Fibroblast of mammary gland (primary cell): ENCODE measurements around the gene RSKR.

ENCODE experiments used
- DNase-seq: peaks from one replicate; pipeline ENCODE4 v3.0.0-alpha.2; 2010; ENCODE audit warnings: low read depth
- H3K4me3 ChIP-seq: 2 replicates; pipeline ENCODE4 v1.5.1; 2011; ENCODE audit warnings: low read depth, mild to moderate bottlenecking, low read length, moderate library complexity; ENCODE audit not compliant: control insufficient read depth
- CTCF ChIP-seq: conservative IDR thresholded peaks from 2 replicates; pipeline ENCODE4 v1.5.1; 2011; ENCODE audit warnings: low read depth, low read length, inconsistent platforms; ENCODE audit not compliant: control insufficient read depth, insufficient read depth

RSKR gene

GRCh38 chr17:28657756-28658155, 43.8 kb upstream of the RSKR start:
- peak; percentile 70 for DNase-seq
- H3K4me3 ChIP-seq = no peak overlapping the region
- no peak for TF ChIP-seq CTCF

- H3K4me3 ChIP-seq = no peak overlapping the region
- TF ChIP-seq CTCF = no peak
- DNase-seq = no peak
Measured at GRCh38 chr17:28655160-28655559, 41.2 kb upstream of the RSKR start.

DNA sequence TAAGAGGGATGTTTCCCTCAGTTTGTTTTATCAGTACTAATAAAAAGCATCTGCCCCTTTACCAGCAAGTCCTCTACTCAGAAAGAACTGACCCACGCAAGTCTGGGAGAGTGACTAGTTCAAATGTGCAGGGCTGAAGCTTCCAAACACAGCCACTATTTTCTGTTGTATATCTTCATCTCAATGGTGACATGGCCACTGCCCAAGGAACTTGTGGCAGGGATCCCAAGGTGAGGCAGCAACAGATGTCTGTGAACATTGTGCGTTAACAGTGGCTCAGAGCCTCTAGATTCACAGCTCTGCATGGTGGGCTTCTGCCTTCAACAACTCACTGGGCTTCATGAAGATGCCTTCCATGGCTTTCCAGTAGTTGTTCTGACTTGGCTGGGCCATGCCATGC, 34.7 kb upstream of the RSKR start:
- no peak for DNase-seq
- TF ChIP-seq CTCF = no peak
- H3K4me3 ChIP-seq = no peak overlapping the region

- TF ChIP-seq CTCF = no peak
- DNase-seq = no peak
- H3K4me3 ChIP-seq = no peak overlapping the region
Measured at GRCh38 chr17:28646039-28646754, 32.2 kb upstream of the RSKR start.

- peak overlapping the region; percentile 70 for H3K4me3 ChIP-seq
- DNase-seq = no peak
- TF ChIP-seq CTCF = no peak
Measured at GRCh38 chr17:28645576-28645939, 31.6 kb upstream of the RSKR start.

GRCh38 chr17:28644787-28645575, 31.0 kb upstream of the RSKR start, which contains the start of gene BLTP2:
BLTP2 (minus strand) TSS chr17:28645158; CDS start chr17:28645056, 102 bp downstream.
- TF ChIP-seq CTCF = no peak
- DNase-seq = peak; percentile 89
- H3K4me3 ChIP-seq = peak within 1 kb of the TSS; percentile 90
